T-helper 9 cell (primary cell): ENCODE results near the gene NT5DC3.
A peak's percentile ranks its signal among the peaks of the same experiment; 100 is the strongest.
"Not testable (repeated sequence)": the region's sequence is repeated elsewhere in the genome, so short reads cannot be mapped to it uniquely, and the experiment has no call there.

ENCODE experiments used
- DNase-seq: peaks from one replicate; pipeline ENCODE4 v3.0.0-alpha.2; 2020

NT5DC3 gene

GRCh38 chr12:103855036-103855712 lies 14.1 kb upstream of the NT5DC3 start:
- DNase-seq = no peak

DNA sequence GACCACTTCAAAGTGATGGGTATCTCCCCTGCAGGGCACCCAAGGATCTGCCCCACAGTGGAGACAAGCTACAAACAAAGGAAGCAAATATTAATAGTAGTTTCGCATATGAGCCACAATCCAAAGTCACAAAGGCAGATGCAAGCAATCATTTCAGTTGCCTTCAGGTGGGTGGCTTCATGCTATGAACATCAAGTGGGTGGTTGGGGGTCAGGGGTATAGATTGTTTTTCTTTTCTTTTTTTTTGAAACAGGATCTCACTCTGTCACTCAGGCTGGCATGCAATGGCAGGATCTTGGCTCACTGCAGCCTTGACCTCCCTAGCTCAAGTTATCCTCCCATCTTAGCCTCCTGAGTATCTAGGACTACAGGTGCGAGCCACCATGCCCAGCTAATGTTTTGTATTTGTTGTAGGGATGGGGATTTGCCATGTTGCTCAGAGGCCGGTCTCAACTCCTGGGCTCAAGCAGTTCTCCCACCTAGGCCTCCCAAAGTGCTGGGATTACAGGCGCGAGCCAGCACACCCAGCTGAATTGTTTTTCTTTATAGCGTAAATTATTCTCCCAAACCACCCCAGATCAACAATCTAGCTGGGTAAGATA lies 13.4 kb upstream of the NT5DC3 start:
- no peak for DNase-seq

DNA sequence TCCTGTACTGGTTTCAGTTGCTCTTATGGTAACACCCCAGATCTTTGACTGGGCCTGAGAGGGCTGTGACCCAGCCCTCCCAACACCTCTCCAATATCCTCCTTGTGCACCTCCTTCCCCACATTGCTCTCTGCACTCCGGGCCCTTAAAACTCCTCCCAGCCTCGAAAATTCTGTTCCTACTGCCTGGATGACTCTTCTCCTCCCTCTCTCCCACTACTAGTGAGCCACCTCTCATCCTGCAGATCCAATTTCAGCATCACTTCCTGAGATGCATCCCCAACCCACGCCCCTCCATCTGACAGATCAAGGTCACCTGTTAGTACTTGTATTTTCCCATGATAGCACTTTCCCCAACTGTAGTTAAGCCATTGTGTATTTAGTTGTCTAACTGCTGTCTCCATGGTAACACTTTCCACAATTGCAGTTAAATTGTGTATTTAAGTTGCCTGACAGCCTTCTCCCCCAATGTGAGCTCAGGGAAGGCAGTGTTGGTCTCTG lies 11.5 kb upstream of the NT5DC3 start:
- DNase-seq = no peak

GRCh38 chr12:103851127-103851526 lies 10.1 kb upstream of the NT5DC3 start:
- DNase-seq = no peak

- DNase-seq = no peak
Observed at GRCh38 chr12:103850429-103850828, 9.4 kb upstream of the NT5DC3 start.

DNA sequence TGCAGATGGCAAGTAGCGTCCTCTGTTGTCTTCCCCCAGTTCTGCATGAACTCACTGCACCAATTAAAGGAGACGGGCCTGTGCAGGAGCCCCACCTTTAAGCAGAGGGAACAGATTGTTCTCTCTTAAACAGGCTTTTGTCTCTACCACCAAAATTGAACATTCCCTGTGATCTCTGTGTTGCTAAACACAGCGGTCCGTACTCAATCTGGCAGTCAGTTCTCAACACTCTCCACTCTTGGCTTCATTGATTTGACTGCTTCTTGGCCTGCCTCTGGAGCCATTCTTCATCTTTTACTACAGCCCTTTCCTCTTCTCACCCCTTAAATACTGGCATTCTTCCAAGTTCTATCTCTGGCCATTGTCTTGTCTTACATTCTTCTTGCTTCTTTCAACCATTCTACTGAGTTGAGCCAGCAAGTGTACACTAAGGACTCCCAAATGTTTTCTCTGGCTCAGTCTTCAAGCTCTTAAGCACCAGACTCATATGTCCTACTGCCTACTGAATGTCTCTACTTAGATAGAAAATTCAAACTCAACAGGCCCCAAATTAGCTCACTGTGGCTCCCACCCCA lies 8.0 kb upstream of the NT5DC3 start:
- DNase-seq = no peak

GRCh38 chr12:103848143-103848542 lies 7.1 kb upstream of the NT5DC3 start:
- DNase-seq = no peak

DNA sequence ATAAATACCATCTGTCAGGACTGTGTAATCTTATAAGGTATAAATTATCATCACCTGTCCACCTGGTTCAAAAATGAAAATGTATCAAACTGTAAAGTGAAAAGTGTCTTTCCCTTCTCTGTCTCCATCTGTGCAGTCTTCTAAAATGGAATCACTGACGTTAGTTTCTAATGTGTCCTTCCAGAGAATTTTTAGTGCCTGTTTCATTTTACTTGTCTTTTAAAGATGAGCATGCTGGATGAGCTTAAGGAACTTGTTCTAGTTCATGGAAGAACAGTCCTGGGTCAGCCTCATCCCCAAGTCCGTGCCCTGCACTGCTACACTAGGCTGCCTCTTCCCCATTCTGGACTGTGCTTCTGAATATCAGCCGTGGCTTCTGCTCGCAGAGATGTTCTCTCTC lies 5.4 kb upstream of the NT5DC3 start:
- no peak for DNase-seq

DNA sequence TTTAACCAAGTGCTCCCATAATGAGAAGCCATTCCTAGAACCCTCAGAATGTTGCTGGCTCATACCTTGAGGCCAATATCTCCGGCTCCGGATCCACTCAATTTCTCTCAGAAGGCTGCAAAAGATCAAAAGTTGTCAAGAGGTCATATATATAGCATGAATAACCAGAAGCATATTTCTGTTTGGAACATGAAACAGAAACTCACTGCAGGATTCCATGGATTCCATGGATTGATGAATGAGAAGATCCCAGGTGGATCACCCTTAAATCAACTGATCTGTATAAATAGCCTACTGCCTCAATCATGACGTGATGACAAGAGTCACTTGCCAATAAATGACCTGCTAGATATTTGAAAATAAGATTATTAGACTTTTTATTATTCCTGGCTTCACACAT lies 3.3 kb upstream of the NT5DC3 start:
- no peak for DNase-seq

- DNase-seq = peak; percentile 14
Observed at GRCh38 chr12:103841690-103842584, 903 bp upstream of the NT5DC3 start.

DNA sequence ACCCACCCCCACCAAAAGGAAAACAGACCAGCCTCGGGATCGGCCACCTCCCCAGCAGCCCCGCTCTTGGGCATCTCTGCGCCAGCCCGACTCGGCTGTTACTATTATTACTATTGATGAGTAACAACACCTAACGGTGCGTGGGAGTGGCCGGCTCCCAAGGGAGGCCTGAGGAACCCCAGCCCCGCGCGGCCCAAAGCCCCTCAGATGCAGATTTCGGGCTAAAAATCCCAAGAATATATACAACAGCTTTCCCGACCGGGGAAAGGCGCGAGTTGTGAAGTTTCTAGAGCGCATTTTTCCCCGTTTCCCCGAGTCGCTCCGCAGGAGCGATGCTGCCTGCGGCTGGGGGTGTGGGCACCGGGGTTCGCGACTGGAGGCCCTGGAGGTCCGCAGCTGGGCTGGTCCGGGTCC lies 565 bp downstream of the NT5DC3 start:
- no peak for DNase-seq

GRCh38 chr12:103839609-103840461 lies 1.2 kb downstream of the NT5DC3 start:
- DNase-seq = no peak

- no peak for DNase-seq
Observed at GRCh38 chr12:103839103-103839502, 1.9 kb downstream of the NT5DC3 start.

DNA sequence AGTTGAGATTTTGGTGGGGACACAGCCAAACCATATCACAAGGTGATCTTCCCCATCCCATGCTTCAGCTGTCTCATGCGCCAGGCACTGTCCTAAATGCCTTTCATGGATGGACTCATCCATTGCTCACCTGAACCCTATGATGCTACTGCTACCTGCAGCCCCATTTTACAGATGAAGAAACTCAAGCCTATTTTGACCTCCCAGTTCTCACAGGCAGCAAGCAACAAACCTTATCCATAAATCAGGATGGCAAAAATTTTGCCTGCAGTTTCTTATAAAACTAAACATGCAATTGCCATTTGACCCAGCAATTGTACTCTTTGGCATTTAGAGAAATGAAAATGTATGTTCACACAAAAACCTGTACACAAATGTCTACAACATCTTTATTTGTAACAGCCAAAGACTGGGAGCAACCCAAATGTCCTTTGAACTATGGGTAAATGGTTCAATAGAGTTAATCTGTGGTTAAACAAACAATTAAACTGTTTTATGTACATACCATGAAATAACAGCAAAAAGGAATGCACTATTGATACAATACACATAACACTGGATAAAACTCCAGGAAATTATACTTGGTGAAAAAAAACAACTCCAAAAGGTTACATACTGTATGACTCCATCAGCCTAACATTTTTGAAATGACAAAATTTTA lies 2.6 kb downstream of the NT5DC3 start:
- no peak for DNase-seq

- DNase-seq = no peak
Observed at GRCh38 chr12:103836345-103836744, 4.7 kb downstream of the NT5DC3 start.

DNA sequence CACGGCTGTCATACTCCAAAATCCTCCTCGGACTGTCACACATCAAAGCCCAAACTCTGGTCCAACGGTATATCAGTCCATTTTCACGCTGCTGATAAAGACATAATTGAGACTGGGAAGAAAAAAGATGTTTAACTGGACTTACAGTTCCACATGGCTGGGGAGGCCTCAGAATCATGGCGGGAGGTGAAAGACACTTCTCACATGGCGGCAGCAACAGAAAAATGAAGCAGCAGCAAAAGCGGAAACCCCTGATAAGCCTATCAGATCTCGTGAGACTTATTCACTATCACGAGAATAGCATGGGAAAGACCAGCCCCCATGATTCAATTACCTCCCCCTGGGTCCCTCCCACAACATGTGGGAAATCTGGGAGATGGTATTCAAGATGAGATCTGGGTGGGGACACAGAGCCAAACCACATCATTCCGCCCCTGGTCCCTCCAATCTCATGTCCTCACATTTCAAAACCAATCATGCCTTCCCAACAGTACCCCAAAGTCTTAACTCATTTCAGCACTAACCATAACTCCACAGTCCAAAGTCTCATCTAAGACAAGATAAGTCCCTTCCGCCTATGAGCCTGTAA lies 5.2 kb downstream of the NT5DC3 start:
- not testable (repeated sequence) for DNase-seq

GRCh38 chr12:103834942-103835341 lies 6.1 kb downstream of the NT5DC3 start:
- no peak for DNase-seq

GRCh38 chr12:103833891-103834290 lies 7.1 kb downstream of the NT5DC3 start:
- no peak for DNase-seq

- no peak for DNase-seq
Observed at GRCh38 chr12:103833095-103833775, 7.8 kb downstream of the NT5DC3 start.
